Activated CD4-positive, alpha-beta T cell treated with anti-CD3 and anti-CD28 coated beads, Interleukin-2, amount 10 ng/mL, durations not matched to agents 24 days and 14 days (primary cell): ENCODE measurements around the gene GLDC. TPM values are rescaled to one million over a fixed set of nuclear protein-coding genes. Genes with fewer than 3 reads are reported as not detected.
A peak's percentile ranks its signal among the peaks of the same experiment; 100 is the strongest.
"Not testable (repeated sequence)": the region's sequence is repeated elsewhere in the genome, so short reads cannot be mapped to it uniquely, and the experiment has no call there.

Experiments used
- DNase-seq: peaks from one replicate; pipeline ENCODE4 v3.0.0; 2022
- H3K27ac Mint-ChIP-seq: one replicate; pipeline ENCODE4 v1.8.0; 2022; ENCODE audit warnings: mild to moderate bottlenecking, mixed read lengths
- H3K27me3 Mint-ChIP-seq: one replicate; pipeline ENCODE4 v1.8.0; 2022; ENCODE audit warnings: mixed read lengths
- H3K36me3 Mint-ChIP-seq: one replicate; pipeline ENCODE4 v1.8.0; 2022; ENCODE audit warnings: low read depth, mild to moderate bottlenecking, mixed read lengths
- H3K4me1 Mint-ChIP-seq: one replicate; pipeline ENCODE4 v1.8.0; 2021; ENCODE audit warnings: mixed read lengths
- H3K4me3 Mint-ChIP-seq: one replicate; pipeline ENCODE4 v1.8.0; 2022; ENCODE audit warnings: mild to moderate bottlenecking, moderate library complexity, mixed read lengths
- H3K9me3 Mint-ChIP-seq: one replicate; pipeline ENCODE4 v1.8.0; 2021; ENCODE audit warnings: mixed read lengths
- intact Hi-C: fragments of 100-400 bp; cut with micrococcal nuclease; formaldehyde crosslinking; loops from one replicate; pipeline ENCODE4 v1.15.1; 2023
- total RNA-seq: library from RNA; stranded (reverse); gene quantifications from 2 replicates; pipeline ENCODE4 v1.2.3, GENCODE V29; 2022

Gene GLDC
- total RNA-seq, 1 donor from 2014 or later, result 1.1 TPM

DNA sequence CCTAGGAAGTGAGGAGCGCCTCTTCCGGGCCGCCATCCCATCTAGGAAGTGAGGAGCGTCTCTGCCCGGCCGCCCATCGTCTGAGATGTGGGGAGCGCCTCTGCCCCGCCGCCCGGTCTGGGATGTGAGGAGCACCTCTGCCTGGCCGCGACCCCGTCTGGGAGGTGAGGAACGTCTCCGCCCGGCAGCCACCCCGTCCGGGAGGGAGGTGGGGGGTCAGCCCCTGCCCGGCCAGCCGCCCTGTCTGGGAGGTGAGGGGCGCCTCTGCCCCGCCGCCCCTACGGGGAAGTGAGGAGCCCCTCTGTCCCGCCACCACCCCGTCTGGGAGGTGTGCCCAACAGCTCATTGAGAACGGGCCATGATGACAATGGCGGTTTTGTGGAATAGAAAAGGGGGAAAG is 22.7 kb downstream of the GLDC start:
- H3K9me3 Mint-ChIP-seq, intact Hi-C loops, H3K4me3 Mint-ChIP-seq: not testable (repeated sequence)

DNA sequence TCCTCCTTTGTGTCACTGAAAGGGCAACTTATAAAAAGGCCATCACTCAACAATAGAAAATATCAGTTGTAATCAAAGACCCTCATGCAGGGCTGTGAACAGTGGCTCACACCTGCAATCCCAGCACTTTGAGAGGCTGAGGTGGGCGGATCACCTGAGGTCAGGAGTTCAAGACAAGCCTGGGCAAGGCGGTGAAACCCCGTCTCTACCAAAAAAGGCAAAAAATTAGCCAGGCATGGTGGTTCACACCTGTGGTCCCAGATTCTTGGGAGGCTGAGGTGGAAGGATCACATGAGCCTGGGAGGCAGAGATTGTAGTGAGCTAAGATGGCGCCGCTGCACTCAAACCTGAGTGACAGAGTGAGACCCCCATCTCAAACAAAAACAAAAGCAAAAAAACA is 24.7 kb downstream of the GLDC start:
- Mint-ChIP-seq H3K4me1 (no peaks in the 10 kb centered on the region), H3K27ac (no peak overlapping the region), H3K9me3 (peaks cover 3% of the 10 kb centered on the region), H3K36me3 (no peaks in the 10 kb centered on the region), H3K27me3 (peaks cover 6% of the 10 kb centered on the region), H3K4me3 (no peak overlapping the region)
- DNase-seq, result no peak
- intact Hi-C loops, result no loop called here

More for the DNA sequence above, 22.7 kb downstream of the GLDC start:
- H3K4me1 Mint-ChIP-seq, H3K36me3 Mint-ChIP-seq, H3K27ac Mint-ChIP-seq, DNase-seq, H3K27me3 Mint-ChIP-seq: not testable (repeated sequence)

DNA sequence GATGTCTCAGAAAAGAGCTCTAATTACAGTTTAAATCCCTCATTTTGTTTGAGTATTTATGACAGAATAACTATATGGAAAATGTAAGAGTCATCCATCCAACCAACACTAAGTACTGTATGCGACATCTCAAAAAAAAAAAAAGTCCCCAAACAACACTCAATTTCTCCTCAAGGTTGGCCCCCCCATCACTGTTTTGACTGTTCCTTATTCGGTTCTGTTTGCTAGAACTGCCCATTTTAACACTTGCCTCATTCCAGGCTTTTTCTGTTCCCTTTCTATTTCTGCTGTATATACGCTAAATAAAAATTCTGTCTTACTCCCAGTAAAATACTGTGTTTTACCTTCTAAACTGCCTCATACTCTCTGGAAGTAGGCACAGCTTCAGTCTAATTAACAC is 25.2 kb downstream of the GLDC start:
- intact Hi-C loops, result no loop called here
- Mint-ChIP-seq H3K36me3 (no peaks in the 10 kb centered on the region), H3K4me3 (no peak overlapping the region), H3K4me1 (no peaks in the 10 kb centered on the region), H3K9me3 (peaks cover 3% of the 10 kb centered on the region), H3K27ac (no peak overlapping the region), H3K27me3 (peaks cover 6% of the 10 kb centered on the region)
- no peak for DNase-seq

DNA sequence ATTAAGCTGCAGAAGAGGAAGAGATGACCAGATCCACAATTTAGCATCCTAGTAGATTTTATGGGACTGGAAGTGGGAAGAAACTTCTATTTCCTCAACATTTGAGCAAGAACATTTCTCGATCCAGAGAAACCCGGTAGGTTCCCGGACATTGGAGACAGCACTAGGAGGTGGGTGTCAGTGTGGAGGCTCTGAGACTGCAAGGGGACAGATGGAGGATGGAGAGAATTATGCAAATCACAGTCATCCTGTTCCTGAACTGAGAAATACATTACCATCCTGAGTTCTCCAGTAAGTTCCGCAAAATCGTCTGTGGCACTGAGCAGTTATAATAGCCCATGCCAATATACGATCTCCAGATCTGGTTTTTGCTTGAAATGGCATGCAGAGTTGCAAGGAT is 25.6 kb downstream of the GLDC start:
- peaks cover 3% of the 10 kb centered on the region for H3K9me3 Mint-ChIP-seq
- H3K4me3 Mint-ChIP-seq, result no peak overlapping the region
- no peaks in the 10 kb centered on the region for H3K36me3 Mint-ChIP-seq
- H3K27ac Mint-ChIP-seq, result no peak overlapping the region
- no peaks in the 10 kb centered on the region for H3K4me1 Mint-ChIP-seq
- H3K27me3 Mint-ChIP-seq, result peaks cover 6% of the 10 kb centered on the region
- intact Hi-C loops, result no loop called here
- no peak for DNase-seq

DNA sequence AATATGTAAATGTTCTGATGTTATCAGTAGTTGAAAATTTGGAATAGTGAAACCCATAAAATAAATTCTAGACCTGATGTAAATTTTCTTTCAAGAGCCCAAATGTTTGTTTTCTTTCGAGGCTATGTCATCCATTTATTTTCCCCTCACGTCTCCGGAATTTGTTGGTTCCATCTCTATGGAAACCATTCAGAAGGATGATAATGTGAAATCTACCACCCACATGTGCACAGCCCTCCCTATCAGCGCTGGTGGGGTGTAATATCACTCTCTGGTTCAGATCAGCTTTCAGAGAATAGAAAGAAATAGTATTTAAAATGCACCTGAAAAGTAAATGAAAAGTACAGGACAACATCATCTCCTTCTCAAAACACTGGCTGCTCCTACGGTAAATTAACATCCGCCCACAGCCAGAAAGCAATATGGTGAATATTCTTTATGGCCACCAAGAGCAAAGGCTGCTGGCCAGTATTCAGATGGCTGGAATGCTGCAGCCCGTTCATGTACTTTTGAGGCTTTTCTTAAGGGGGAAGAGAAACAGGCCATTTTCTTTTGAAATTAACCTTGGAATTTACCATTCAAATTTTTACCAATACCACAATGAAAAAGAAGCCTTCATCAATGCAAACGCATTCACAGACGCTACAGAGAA is 28.5 kb downstream of the GLDC start:
- peaks cover 3% of the 10 kb centered on the region for H3K9me3 Mint-ChIP-seq
- peaks cover 6% of the 10 kb centered on the region for H3K27me3 Mint-ChIP-seq
- intact Hi-C loops, result no loop called here
- no peaks in the 10 kb centered on the region for H3K36me3 Mint-ChIP-seq
- H3K4me1 Mint-ChIP-seq, result no peaks in the 10 kb centered on the region
- no peak for DNase-seq
- no peak overlapping the region for H3K27ac Mint-ChIP-seq
- no peak overlapping the region for H3K4me3 Mint-ChIP-seq

DNA sequence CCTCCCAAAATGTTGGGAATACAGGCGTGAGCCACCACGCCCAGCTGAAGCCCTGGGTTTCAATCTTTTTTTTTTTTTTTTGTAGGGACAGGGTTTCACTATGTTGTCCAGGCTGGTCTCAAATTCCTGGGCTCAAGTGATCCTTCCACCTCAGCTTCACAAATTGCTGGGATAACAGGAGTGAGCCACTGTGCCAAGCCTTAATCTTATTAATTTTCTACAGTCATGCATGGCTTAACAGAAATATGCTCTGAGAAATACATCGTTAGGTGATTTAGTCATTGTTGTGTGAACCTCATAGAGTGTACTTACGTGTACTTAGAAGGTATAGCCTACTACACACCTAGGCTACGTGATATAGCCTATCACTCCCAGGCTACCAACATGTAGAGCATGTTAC is 31.0 kb downstream of the GLDC start:
- Mint-ChIP-seq H3K36me3 (no peaks in the 10 kb centered on the region), H3K4me3 (no peak overlapping the region), H3K27me3 (peaks cover 8% of the 10 kb centered on the region), H3K9me3 (no peaks in the 10 kb centered on the region), H3K4me1 (no peaks in the 10 kb centered on the region), H3K27ac (no peak overlapping the region)
- no peak for DNase-seq
- intact Hi-C loops, result no loop called here

DNA sequence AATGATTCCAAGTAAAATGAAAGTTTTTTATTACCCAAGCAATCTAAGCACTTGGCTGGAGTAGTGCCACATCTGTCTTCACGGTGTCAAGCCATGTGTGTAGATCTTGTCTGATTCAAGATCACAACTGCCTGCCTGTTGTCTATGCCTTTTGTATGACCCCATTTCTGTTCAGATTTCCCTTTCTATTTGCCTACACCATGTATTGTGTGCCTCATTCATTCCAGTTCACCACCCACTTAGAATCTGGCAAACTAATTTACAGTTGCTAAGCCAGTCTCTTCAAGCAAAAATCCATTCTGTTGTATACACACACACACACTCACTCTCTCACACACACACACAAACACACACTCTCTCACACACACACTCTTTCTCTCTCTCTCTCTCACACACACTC is 33.7 kb downstream of the GLDC start:
- no peak overlapping the region for H3K27ac Mint-ChIP-seq
- no peaks in the 10 kb centered on the region for H3K9me3 Mint-ChIP-seq
- H3K4me3 Mint-ChIP-seq, result no peak overlapping the region
- intact Hi-C loops, result no loop called here
- H3K4me1 Mint-ChIP-seq, result no peaks in the 10 kb centered on the region
- H3K36me3 Mint-ChIP-seq, result no peaks in the 10 kb centered on the region
- peaks cover 1% of the 10 kb centered on the region for H3K27me3 Mint-ChIP-seq
- no peak for DNase-seq

DNA sequence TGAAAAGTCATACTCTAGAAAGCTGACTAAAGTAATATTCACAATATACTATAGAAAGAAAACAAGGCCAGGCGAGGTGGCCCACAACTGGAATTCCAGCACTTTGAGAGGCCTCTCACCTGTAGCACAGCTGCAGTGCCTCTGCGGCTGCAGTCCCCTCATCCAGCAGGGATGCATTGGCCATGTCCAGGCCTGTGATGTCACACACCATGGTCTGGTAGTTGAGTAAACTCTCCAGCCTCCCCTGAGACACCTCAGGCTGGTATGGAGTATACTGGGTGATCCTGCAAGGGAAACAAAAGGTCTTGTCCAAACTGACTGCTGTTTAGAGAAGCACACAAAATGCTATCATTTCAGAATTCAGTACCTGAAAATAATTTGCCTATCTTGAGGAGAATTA is 35.5 kb downstream of the GLDC start:
- Mint-ChIP-seq H3K27ac (no peak overlapping the region), H3K36me3 (no peaks in the 10 kb centered on the region), H3K4me1 (no peaks in the 10 kb centered on the region), H3K9me3 (no peaks in the 10 kb centered on the region), H3K27me3 (peaks cover 1% of the 10 kb centered on the region), H3K4me3 (no peak overlapping the region)
- DNase-seq, result no peak
- intact Hi-C loops, result no loop called here

DNA sequence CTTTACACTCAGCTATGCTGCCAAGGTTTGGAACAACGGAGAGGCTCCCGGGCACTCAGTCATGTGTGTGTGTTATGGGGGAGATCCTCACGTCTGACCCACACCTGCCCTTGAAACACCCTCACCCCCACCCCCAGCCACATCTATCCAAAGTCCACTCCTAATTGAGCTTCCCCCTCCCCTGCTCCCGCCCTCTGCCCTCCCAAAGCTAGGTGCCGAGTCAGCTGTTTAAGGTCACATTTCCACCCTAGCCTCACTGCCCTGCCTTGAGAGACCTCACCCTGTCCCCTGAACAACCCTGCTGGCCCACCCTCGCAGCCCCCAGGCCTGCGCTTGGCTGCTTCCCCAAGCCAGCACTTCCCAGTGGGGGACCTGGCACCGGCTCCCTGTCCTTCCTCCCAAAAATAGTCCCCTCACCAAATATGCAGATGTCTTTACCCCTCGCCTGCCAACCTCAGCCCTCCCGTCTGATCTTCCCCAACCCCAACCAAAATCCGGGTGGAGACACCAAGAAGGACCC is 36.0 kb downstream of the GLDC start:
- no peak for DNase-seq
- intact Hi-C loops, result no loop called here
- no peak overlapping the region for H3K27ac Mint-ChIP-seq
- no peaks in the 10 kb centered on the region for H3K4me1 Mint-ChIP-seq
- H3K4me3 Mint-ChIP-seq, result no peak overlapping the region
- no peaks in the 10 kb centered on the region for H3K36me3 Mint-ChIP-seq
- no peaks in the 10 kb centered on the region for H3K9me3 Mint-ChIP-seq
- H3K27me3 Mint-ChIP-seq, result peaks cover 1% of the 10 kb centered on the region

DNA sequence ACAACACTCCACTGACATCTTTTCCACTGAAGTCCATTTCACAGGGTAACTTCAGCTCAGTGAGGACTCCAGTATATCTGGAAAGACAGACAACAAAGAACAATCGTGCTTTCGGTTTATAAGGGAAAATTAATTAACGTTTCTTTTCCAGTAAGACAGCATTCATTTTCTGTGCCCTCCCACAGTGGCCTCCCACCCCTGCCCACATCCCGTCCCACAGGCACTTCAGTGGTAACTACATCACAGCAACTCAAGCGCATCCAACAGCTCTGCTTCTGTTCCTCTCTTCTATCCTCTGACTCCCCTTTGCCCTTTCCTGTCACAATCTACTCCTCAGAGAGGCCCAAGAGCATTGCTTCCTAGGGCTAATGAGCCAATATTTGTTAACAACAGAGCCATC is 40.3 kb downstream of the GLDC start:
- no peak overlapping the region for H3K27ac Mint-ChIP-seq
- H3K9me3 Mint-ChIP-seq, result no peaks in the 10 kb centered on the region
- H3K4me1 Mint-ChIP-seq, result no peaks in the 10 kb centered on the region
- no peak overlapping the region for H3K4me3 Mint-ChIP-seq
- DNase-seq, result no peak
- intact Hi-C loops, result no loop called here
- H3K36me3 Mint-ChIP-seq, result no peaks in the 10 kb centered on the region
- H3K27me3 Mint-ChIP-seq, result no peaks in the 10 kb centered on the region

DNA sequence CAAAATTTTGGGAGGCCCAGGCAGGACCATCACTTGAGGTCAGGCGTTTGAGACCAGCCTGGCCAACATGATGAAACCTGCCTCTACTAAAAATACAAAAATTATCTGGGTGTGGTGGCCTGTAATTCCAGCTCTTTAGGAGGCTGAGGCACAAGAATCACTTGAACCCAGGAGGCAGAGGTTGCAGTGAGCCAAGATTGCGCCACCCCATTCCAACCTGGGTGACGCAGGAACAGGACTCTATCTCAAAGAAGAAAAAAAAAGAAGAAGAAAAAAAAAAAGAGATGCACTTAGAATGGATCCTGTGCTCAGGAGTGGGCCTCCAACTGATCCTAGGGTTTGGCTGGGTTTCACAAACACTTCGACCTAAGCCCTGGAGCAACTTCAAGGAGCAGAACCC is 45.1 kb downstream of the GLDC start:
- H3K4me1 Mint-ChIP-seq, result peaks cover 7% of the 10 kb centered on the region
- H3K27ac Mint-ChIP-seq, result no peak overlapping the region
- DNase-seq, result no peak
- no peaks in the 10 kb centered on the region for H3K27me3 Mint-ChIP-seq
- no peaks in the 10 kb centered on the region for H3K9me3 Mint-ChIP-seq
- intact Hi-C loops, result no loop called here
- no peak overlapping the region for H3K4me3 Mint-ChIP-seq
- no peaks in the 10 kb centered on the region for H3K36me3 Mint-ChIP-seq

DNA sequence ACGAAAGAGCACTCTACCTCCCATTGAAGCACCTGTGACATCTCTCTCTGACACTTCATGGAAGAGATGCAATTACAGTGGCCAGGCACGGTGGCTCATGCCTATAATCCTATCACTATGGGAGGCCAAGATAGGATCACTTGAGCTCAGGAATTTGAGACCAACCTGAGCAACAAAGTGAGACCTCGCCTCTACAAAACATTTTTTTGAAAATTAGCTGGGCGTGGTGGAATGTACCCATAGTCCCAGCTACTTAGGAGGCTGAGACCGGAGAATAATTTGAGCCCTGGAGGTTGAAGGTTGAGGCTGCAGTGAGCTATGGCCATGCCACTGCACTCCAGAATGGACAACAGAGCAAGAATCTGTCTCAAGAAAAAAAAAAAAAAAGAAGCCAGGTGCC is 45.5 kb downstream of the GLDC start:
- Mint-ChIP-seq H3K4me3 (no peak overlapping the region), H3K4me1 (peaks cover 7% of the 10 kb centered on the region), H3K9me3 (no peaks in the 10 kb centered on the region), H3K27me3 (no peaks in the 10 kb centered on the region), H3K27ac (no peak overlapping the region), H3K36me3 (no peaks in the 10 kb centered on the region)
- intact Hi-C loops, result no loop called here
- DNase-seq, result no peak

DNA sequence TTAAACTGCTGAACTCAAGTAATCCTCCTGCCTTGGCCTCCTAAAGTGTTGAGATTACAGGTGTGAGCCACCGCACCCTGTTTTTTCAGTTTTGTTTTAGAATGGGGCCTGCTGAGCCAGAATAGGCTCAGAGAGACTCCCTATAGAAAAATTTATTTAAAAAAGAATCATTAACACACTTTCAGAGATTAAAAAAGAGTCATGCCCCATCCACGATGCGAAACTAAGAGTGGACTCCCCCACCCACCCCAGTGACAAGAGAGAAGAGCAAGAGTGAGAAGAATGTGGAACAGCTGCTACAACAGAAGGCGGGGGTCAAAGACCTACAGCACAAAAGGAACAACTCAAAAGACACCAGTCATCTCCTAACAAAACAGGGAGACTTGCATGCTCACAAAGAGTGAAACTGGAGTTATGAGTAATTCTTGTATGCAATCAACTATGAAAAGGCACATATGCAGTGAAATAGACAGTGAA is 47.2 kb downstream of the GLDC start:
- Mint-ChIP-seq H3K27ac (no peak overlapping the region), H3K4me1 (peaks cover 7% of the 10 kb centered on the region), H3K9me3 (no peaks in the 10 kb centered on the region), H3K27me3 (no peaks in the 10 kb centered on the region), H3K4me3 (no peak overlapping the region), H3K36me3 (no peaks in the 10 kb centered on the region)
- intact Hi-C loops, result loop anchor here (5.0 kb wide), 1 partner anchor 84 kb away; no protein-coding TSS in a partner anchor
- peak; percentile 58 for DNase-seq

DNA sequence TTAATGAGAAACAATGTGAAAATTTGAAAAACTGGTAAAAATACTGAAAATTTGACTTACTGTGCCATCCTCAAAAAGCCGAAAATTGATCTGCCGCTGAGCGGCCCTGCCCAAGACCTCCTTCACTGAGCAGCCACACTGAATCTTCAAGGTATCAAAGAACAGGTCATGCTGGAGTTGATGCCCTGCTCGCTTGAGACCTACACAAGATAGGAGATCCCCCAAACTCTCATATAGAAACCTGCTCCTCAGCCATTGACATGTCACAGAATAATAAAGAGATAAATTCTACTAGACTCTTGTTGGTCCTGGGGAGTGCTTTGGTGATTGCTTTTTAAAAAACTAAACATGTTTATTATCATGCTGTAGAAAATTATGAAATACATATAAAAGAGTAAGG is 52.7 kb downstream of the GLDC start:
- peaks cover 7% of the 10 kb centered on the region for H3K27me3 Mint-ChIP-seq
- no peaks in the 10 kb centered on the region for H3K36me3 Mint-ChIP-seq
- intact Hi-C loops, result no loop called here
- H3K4me3 Mint-ChIP-seq, result no peak overlapping the region
- no peak for DNase-seq
- H3K4me1 Mint-ChIP-seq, result peaks cover 2% of the 10 kb centered on the region
- H3K9me3 Mint-ChIP-seq, result no peaks in the 10 kb centered on the region
- H3K27ac Mint-ChIP-seq, result no peak overlapping the region

DNA sequence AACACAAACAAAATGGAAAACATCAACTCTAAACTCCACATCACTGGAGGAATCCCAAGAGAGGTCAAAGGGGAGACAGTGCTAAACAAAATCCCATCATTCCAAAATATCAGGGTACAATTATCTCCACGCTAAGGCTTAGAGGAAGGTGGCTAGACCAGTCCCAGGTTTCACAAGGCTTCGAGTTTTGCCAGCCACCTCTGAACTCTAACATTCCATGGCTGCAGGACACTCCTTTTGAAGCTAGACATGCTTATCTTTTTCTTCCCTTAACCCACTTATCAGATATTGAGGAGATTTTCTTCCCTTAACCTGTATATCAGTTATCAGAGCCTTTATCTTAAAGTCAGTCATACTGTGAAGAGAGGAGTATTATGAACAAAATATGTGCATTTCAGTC is 53.3 kb downstream of the GLDC start:
- no peak for DNase-seq
- H3K4me3 Mint-ChIP-seq, result no peak overlapping the region
- H3K27ac Mint-ChIP-seq, result no peak overlapping the region
- intact Hi-C loops, result no loop called here
- peaks cover 7% of the 10 kb centered on the region for H3K27me3 Mint-ChIP-seq
- no peaks in the 10 kb centered on the region for H3K36me3 Mint-ChIP-seq
- peaks cover 2% of the 10 kb centered on the region for H3K4me1 Mint-ChIP-seq
- no peaks in the 10 kb centered on the region for H3K9me3 Mint-ChIP-seq
